ENCODE measurements around the gene RHNO1.

The RHNO1 gene

GRCh38 chr12:2900642-2901041 is 23.6 kb downstream of the RHNO1 start:
- no peak for DNase-seq (ENCODE audit: low read depth in 3 of 3, low spot score in 1 of 3)

DNA sequence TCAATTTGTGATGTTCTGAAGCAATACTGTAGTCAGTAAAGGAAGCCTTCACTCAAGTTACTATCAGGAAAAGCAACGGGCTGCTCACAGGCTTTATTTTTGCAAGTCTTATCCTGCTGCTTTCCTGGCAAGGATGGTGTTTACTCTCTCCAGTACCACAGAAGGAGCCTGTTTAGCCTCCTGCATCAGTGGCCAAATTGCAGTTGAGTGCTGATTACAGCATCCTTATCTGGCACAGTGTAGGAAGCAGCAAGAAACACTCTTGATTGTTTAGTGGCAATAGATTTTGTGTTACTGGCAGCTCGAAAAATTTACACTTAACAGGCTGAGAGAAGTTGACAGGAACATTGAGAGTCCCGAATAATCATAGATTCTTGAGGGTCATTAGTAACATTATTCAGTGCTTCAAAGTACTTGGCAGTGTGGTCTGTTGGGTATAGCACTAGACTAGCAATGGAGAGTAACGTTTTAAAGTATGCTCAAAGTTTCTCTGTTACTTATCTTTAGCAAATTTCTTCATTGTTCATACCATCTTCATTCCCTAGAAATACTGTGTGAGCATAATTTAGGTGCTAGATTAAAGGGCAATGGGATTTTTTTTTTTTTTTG is 25.4 kb downstream of the RHNO1 start:
- no peak for DNase-seq (ENCODE audit: low read depth in 3 of 3, low spot score in 1 of 3)

GRCh38 chr12:2904260-2904659 is 27.2 kb downstream of the RHNO1 start:
- no peak for DNase-seq (ENCODE audit: low read depth in 3 of 3, low spot score in 1 of 3)

- no peak for DNase-seq (ENCODE audit: low read depth in 3 of 3, low spot score in 1 of 3)
Observed at GRCh38 chr12:2912216-2912575, 35.2 kb downstream of the RHNO1 start.

DNA sequence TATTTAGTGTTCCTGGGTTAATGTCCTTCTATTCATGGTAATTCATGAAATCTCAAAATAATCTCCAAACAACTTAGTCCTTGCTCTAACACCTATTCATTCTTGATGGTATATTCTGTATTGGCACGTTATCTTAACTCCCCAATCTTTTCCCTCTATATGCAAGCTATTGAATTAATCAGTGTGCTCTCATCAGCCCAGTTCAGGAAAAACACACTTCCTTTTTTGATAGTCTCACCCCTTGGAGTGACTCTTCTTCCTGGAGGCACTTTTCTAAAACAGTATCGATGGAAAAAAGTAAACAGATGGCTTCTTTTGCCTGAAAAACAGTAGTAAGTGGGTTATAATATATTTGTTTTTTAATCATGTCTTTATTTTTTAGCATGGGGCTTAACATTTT is 42.2 kb downstream of the RHNO1 start:
- no peak for DNase-seq (ENCODE audit: low read depth in 3 of 3, low spot score in 1 of 3)

- DNase-seq (ENCODE audit: low read depth in 3 of 3, low spot score in 1 of 3) = no peak
Observed at GRCh38 chr12:2922329-2922728, 45.3 kb downstream of the RHNO1 start.

GRCh38 chr12:2923057-2923456 is 46.0 kb downstream of the RHNO1 start:
- no peak for DNase-seq (ENCODE audit: low read depth in 3 of 3, low spot score in 1 of 3)

DNA sequence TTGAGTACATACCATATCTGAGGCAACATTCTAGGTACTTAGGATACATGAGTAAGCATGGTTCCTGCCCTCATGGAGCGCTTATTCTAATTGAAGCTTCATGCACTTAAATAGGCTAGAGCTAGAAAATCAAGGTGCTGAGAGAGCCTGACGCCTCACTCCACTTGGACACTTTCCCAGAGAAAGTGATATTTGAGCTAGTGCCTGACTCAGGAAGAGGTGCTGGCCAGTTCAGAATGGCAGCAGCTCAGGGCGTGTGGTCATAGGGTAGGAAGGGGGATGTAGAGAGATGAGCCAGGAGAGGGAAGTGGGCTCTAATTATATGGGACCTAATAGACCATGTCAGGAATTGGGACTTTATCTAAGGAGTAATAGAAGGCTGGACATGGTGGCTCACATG is 47.0 kb downstream of the RHNO1 start:
- DNase-seq (ENCODE audit: low read depth in 3 of 3, low spot score in 1 of 3) = no peak

- DNase-seq (ENCODE audit: low read depth in 3 of 3, low spot score in 1 of 3) = no peak
Observed at GRCh38 chr12:2925322-2925995, 48.4 kb downstream of the RHNO1 start.

DNA sequence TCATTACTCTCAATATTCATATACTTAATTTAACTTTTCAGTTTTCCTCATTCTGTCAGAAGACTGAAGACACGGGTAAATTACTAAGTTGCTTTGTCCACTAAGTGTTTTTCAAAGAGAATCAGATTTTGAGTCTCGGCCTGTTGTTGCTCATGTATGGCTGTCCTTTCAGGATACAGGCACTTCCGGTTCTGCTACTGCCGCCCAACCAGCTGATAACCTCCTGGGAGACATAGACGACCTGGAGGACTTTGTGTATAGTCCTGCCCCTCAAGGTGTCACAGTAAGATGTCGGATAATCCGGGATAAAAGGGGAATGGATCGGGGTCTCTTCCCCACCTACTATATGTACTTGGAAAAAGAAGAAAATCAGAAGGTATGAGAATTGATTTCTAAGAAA is 53.8 kb downstream of the RHNO1 start:
- DNase-seq (ENCODE audit: low read depth in 3 of 3, low spot score in 1 of 3) = no peak

DNA sequence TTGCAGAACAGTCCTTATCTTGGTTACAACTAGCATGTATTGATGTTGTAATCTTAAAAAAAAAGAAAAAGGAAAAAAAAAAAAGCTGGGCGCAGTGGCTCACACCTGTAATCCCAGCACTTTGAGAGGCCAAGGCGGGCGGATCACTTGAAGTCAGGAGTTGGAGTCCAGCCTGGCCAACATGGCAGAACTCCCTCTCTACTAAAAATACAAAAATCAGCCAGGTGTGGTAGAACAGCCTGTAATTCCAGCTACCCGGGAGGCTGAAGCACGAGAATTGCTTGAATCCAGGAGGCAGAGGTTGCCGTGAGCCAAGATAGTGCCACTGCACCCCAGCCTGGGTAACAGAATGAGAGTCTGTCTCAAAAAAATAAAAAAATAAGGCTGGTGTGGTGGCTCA is 56.6 kb downstream of the RHNO1 start:
- DNase-seq (ENCODE audit: low read depth in 3 of 3, low spot score in 1 of 3) = no peak

DNA sequence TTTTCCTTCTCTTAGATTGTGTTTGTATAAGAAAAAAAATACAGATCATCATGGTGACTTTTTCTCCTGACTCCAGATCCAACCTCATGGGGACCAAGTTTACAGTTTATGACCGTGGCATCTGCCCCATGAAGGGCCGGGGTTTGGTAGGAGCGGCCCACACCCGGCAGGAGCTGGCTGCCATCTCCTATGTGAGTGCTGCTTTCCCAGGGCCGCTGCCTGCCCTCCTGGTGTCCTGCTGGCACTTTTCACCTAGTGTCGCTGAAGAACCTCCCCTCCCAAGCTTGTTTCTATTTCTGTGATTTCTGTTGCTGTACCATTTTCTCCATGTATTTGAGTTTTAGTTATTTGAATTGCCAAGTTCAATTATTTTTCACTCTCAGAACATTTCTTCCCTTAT is 57.3 kb downstream of the RHNO1 start:
- no peak for DNase-seq (ENCODE audit: low read depth in 3 of 3, low spot score in 1 of 3)

- DNase-seq (ENCODE audit: low read depth in 3 of 3, low spot score in 1 of 3) = no peak
Observed at GRCh38 chr12:2936301-2936700, 59.3 kb downstream of the RHNO1 start.

- DNase-seq (ENCODE audit: low read depth in 3 of 3, low spot score in 1 of 3) = no peak
Observed at GRCh38 chr12:2937500-2937899, 60.5 kb downstream of the RHNO1 start.

Data from stimulated activated CD4-positive, alpha-beta T cell treated with anti-CD3 and anti-CD28 coated beads, TNF-alpha, amount 100 ng/mL, for 1 hour (primary cell).